ENCODE data around the gene BRD9. TPM values are rescaled to one million over a fixed set of nuclear protein-coding genes. Genes with fewer than 3 reads are reported as not detected.

The BRD9 gene
- polyA plus RNA-seq, 2 of the 4 experiments (the other 2 are of a cell fraction) = 11.6 to 28.9 TPM

DNA sequence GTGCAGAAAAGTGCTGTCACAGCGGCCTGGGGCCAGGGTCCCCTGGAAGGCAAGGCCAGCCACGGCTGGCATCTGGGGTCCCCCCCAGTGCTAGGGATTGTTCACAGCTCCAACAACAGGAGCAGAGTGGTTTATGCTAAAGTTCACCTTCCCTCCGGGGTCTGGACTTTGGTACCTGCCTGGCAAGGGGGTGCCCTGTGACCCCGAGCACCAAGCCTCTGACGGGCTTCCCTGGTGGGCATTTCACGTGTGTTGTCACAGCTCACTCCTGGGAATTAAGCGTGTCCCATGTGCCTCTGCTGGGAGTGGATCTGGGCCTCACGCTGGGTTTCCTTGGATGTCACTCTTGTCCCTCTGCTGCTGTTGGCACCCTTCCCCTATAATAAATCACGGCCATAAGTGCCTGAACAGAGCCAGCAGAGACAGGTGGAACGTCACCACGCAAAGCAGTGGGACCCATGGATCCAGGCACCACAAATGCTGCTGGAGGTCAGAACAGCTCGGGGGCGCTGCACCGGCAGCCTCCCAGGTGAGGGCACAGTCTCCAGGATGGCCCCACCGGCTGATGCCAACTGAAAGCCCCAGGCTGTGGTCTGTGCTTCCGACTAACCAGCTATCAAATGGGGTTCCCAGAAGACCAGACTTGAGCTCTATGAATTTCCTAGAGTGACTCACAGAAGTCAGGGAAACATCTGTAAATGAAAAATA, 24.0 kb downstream of the BRD9 start:
- TF ChIP-seq, protein P1, sequence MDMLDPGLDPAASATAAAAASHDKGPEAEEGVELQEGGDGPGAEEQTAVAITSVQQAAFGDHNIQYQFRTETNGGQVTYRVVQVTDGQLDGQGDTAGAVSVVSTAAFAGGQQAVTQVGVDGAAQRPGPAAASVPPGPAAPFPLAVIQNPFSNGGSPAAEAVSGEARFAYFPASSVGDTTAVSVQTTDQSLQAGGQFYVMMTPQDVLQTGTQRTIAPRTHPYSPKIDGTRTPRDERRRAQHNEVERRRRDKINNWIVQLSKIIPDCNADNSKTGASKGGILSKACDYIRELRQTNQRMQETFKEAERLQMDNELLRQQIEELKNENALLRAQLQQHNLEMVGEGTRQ (IDR thresholded peaks at IDR 0.05) = no peak
- TF ChIP-seq PHF8 (IDR thresholded peaks at IDR 0.05; ENCODE audit: borderline replicate concordance, low read depth) (no peak), POLR2AphosphoS2 (conservative IDR thresholded peaks at IDR 0.05; ENCODE audit: low read length) (no peak), ZSCAN20 (CRISPR knock-in tag; IDR thresholded peaks at IDR 0.05) (no peak), POLR2A (IDR thresholded peaks at IDR 0.05; ENCODE audit: low read length) (no peak), NPAS2 (CRISPR knock-in tag; IDR thresholded peaks at IDR 0.05; ENCODE audit: borderline replicate concordance) (no peak), HOXB13 (CRISPR knock-in tag; IDR thresholded peaks at IDR 0.05; ENCODE audit: low read depth) (no peak)
- no peak for FAIRE-seq
- WGBS (ENCODE audit: missing lambda C conversion rate) = 92% methylated on average over 14 of the region's 16 CpGs

DNA sequence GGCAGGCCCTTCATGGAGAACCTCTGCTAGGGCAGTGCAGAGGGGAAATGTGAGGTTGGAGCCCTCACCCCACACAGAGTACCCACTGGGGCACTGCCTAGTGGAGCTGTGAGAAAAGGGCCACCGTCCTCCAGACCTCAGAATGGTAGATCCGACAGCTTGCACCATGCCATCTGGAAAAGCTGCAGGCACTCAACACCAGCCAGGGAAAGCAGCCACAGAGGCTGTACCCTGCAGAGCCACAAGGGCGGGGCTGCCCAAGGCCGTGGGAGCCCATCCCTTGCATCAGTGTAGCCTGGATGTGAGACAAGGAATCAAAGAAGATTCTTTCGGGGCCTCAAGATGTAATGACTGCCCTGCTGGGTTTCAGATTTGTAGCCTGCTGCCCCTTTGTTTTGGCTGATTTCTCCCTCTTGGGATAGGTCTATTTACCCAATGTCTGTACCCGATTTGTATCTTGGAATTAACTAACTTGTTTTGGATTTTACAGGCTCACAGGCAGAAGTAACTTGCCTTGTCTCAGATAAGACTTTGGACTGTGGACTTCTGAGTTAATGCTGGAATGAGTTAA, 25.2 kb downstream of the BRD9 start:
- Histone ChIP-seq H3K9me3 (no peaks in the 10 kb centered on the region), H3K27ac (no peak overlapping the region), H3K4me1 (no peaks in the 10 kb centered on the region), H3K4me2 (no peak overlapping the region), H3K4me3 (no peak overlapping the region)
- WGBS (ENCODE audit: missing lambda C conversion rate) = 87% methylated on average over 6 of the region's 6 CpGs
- TF ChIP-seq EHF (CRISPR knock-in tag; IDR thresholded peaks at IDR 0.05) (no peak), PHF8 (IDR thresholded peaks at IDR 0.05; ENCODE audit: borderline replicate concordance, low read depth) (no peak), NFE2L2 (conservative IDR thresholded peaks at IDR 0.05; ENCODE audit: low read length) (no peak), NPAS2 (CRISPR knock-in tag; IDR thresholded peaks at IDR 0.05; ENCODE audit: borderline replicate concordance) (no peak), RARB (CRISPR knock-in tag; IDR thresholded peaks at IDR 0.05) (no peak)
- TF ChIP-seq, protein P1 (IDR thresholded peaks at IDR 0.05) = no peak
- ChIA-PET POLR2A (no interaction called here), CTCF (no interaction called here)
- FAIRE-seq = no peak
- DNase-seq (ENCODE audit: low read depth in 1 of 2, low spot score in 1 of 2) = no peak
- peak in 1 of 2 experiments; percentile 38; a peak in 3 of 6 replicates for ATAC-seq

More for the DNA sequence above, 24.0 kb downstream of the BRD9 start:
- DNase-seq (ENCODE audit: low read depth in 1 of 2, low spot score in 1 of 2) = no peak
- Histone ChIP-seq H3K27ac (no peak overlapping the region), H3K9me3 (no peaks in the 10 kb centered on the region), H3K4me1 (no peaks in the 10 kb centered on the region), H3K4me3 (no peak overlapping the region), H3K4me2 (no peak overlapping the region)
- ATAC-seq = no peak
- ChIA-PET POLR2A (no interaction called here), CTCF (interaction anchor here (1.3 kb wide), 2 partner anchors 35 to 199 kb away, joined by 3 read pairs; no protein-coding TSS in a partner anchor)

DNA sequence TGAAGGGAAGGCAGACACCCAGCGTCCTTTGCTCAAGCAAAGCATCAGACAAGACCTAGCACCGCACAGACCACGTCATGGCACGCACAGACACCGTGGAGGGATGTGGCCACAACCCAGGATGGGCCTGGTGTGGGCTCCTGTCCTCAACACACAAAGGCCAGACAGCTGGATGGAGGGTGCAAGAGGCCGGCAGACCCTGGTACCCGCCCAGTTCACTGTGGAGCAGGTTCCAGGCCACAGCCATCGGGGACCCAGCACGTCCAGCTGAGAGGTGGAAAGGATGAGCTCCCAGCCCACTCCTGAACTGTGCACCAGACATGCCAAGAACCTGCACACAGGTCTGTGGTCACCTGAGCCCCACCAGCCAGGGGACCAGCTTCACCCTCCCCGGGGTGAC, 26.8 kb downstream of the BRD9 start:
- DNase-seq (ENCODE audit: low read depth in 1 of 2, low spot score in 1 of 2) = no peak
- CTCF ChIA-PET = interaction anchor here (0.7 kb wide), 1 partner anchor 194 kb away, joined by 3 read pairs; no protein-coding TSS in a partner anchor
- Histone ChIP-seq H3K9me3 (no peaks in the 10 kb centered on the region), H3K4me3 (no peak overlapping the region), H3K27ac (no peak overlapping the region), H3K4me2 (no peak overlapping the region), H3K4me1 (no peaks in the 10 kb centered on the region)
- POLR2A ChIA-PET = no interaction called here
- no peak for TF ChIP-seq POLR2A (IDR thresholded peaks at IDR 0.05; ENCODE audit: low read length)
- no peak for TF ChIP-seq ZNF302 (CRISPR knock-in tag; IDR thresholded peaks at IDR 0.05)
- TF ChIP-seq MYC (IDR thresholded peaks at IDR 0.05; ENCODE audit: borderline replicate concordance, low read length) = no peak
- TF ChIP-seq EP300 (IDR thresholded peaks at IDR 0.05) = no peak
- TF ChIP-seq, protein P2, sequence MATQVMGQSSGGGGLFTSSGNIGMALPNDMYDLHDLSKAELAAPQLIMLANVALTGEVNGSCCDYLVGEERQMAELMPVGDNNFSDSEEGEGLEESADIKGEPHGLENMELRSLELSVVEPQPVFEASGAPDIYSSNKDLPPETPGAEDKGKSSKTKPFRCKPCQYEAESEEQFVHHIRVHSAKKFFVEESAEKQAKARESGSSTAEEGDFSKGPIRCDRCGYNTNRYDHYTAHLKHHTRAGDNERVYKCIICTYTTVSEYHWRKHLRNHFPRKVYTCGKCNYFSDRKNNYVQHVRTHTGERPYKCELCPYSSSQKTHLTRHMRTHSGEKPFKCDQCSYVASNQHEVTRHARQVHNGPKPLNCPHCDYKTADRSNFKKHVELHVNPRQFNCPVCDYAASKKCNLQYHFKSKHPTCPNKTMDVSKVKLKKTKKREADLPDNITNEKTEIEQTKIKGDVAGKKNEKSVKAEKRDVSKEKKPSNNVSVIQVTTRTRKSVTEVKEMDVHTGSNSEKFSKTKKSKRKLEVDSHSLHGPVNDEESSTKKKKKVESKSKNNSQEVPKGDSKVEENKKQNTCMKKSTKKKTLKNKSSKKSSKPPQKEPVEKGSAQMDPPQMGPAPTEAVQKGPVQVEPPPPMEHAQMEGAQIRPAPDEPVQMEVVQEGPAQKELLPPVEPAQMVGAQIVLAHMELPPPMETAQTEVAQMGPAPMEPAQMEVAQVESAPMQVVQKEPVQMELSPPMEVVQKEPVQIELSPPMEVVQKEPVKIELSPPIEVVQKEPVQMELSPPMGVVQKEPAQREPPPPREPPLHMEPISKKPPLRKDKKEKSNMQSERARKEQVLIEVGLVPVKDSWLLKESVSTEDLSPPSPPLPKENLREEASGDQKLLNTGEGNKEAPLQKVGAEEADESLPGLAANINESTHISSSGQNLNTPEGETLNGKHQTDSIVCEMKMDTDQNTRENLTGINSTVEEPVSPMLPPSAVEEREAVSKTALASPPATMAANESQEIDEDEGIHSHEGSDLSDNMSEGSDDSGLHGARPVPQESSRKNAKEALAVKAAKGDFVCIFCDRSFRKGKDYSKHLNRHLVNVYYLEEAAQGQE (IDR thresholded peaks at IDR 0.05) = no peak
- TF ChIP-seq, protein P3, sequence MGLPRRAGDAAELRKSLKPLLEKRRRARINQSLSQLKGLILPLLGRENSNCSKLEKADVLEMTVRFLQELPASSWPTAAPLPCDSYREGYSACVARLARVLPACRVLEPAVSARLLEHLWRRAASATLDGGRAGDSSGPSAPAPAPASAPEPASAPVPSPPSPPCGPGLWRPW (IDR thresholded peaks at IDR 0.05) = no peak
- TF ChIP-seq RCOR1 (IDR thresholded peaks at IDR 0.05; ENCODE audit: low read depth, low read length) = no peak
- no peak for TF ChIP-seq NR3C1 (IDR thresholded peaks at IDR 0.05)
- no peak for TF ChIP-seq FOSB (CRISPR knock-in tag; IDR thresholded peaks at IDR 0.05)
- TF ChIP-seq TP53 (CRISPR knock-in tag; IDR thresholded peaks at IDR 0.05) = no peak
- no peak for TF ChIP-seq HEYL (CRISPR knock-in tag; IDR thresholded peaks at IDR 0.05)
- no peak for TF ChIP-seq ZC3H11A (IDR thresholded peaks at IDR 0.05)
- TF ChIP-seq CHD4 (IDR thresholded peaks at IDR 0.05; ENCODE audit: borderline replicate concordance) = no peak
- TF ChIP-seq, protein P4, sequence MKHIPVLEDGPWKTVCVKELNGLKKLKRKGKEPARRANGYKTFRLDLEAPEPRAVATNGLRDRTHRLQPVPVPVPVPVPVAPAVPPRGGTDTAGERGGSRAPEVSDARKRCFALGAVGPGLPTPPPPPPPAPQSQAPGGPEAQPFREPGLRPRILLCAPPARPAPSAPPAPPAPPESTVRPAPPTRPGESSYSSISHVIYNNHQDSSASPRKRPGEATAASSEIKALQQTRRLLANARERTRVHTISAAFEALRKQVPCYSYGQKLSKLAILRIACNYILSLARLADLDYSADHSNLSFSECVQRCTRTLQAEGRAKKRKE (CRISPR knock-in tag; IDR thresholded peaks at IDR 0.05; ENCODE audit: low read depth) = no peak
- TF ChIP-seq, protein P5, sequence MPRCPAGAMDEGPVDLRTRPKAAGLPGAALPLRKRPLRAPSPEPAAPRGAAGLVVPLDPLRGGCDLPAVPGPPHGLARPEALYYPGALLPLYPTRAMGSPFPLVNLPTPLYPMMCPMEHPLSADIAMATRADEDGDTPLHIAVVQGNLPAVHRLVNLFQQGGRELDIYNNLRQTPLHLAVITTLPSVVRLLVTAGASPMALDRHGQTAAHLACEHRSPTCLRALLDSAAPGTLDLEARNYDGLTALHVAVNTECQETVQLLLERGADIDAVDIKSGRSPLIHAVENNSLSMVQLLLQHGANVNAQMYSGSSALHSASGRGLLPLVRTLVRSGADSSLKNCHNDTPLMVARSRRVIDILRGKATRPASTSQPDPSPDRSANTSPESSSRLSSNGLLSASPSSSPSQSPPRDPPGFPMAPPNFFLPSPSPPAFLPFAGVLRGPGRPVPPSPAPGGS (IDR thresholded peaks at IDR 0.05) = no peak
- TF ChIP-seq JUNB (IDR thresholded peaks at IDR 0.05) = no peak
- WGBS (ENCODE audit: missing lambda C conversion rate) = 93% methylated on average over 9 of the region's 10 CpGs
- FAIRE-seq = no peak
- ATAC-seq = no peak
